ENCODE measurements around the gene KDM4C.

Gene KDM4C

DNA sequence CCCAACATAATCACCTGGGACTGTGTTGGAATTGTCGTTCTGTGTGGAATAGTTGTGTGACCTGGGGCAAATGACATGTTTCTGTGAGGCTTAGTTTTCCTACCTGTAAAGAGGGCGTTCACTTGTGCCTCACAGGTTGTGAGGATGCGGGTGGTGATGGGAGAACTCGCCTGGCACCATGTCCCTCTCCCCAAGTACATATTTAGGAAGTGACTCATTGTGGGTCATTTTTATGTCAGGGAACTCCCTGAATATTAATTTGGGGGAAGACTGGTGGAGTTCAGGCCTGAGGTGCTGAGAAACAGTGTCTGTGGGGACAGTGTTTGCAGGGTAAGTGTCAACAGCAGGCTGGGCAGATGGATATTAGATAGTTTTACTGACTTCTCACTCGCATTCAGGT, 144.7 kb downstream of the KDM4C start:
- Histone ChIP-seq H3K4me1 (ENCODE audit: control insufficient read depth, insufficient read depth, low read length) (peaks cover 1% of the 10 kb centered on the region), H3K9ac (ENCODE audit: low read length in 2 of 2) (no peak overlapping the region), H3K36me3 (ENCODE audit: control insufficient read depth in 2 of 2, insufficient read depth in 2 of 2, low read length in 2 of 2) (no peaks in the 10 kb centered on the region), H3K27ac (ENCODE audit: low read length) (no peak overlapping the region), H3K27me3 (ENCODE audit: control insufficient read depth in 1 of 2, insufficient read depth in 2 of 2, low read length in 2 of 2) (no peaks in the 10 kb centered on the region), H3K4me3 (ENCODE audit: low read length in 2 of 2) (no peak overlapping the region), H3K9me3 (ENCODE audit: control insufficient read depth in 2 of 2, low read length in 2 of 2) (no peaks in the 10 kb centered on the region)

DNA sequence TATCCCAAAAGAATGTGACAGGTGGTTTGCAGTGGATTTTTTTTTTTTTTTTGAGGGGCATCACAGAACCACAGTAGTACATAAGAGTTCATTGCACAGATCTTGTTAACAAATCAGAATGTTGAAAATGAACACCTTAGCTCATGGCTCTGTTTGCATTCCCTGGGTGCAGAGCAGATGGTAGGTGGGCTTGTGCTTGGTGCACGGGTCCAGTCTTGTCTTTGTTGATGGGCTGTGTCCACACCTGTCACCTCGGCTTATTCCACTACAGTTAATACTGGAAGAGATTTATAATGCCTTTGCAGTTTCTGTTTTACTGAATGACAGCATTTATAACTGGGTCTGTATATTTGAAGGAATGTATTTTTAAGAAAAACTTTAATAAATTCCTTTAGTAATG, 146.6 kb downstream of the KDM4C start:
- Histone ChIP-seq H3K4me3 (ENCODE audit: low read length in 2 of 2) (no peak overlapping the region), H3K4me1 (ENCODE audit: control insufficient read depth, insufficient read depth, low read length) (no peaks in the 10 kb centered on the region), H3K27ac (ENCODE audit: low read length) (no peak overlapping the region), H3K36me3 (ENCODE audit: control insufficient read depth in 2 of 2, insufficient read depth in 2 of 2, low read length in 2 of 2) (no peaks in the 10 kb centered on the region), H3K9me3 (ENCODE audit: control insufficient read depth in 2 of 2, low read length in 2 of 2) (no peaks in the 10 kb centered on the region), H3K27me3 (ENCODE audit: control insufficient read depth in 1 of 2, insufficient read depth in 2 of 2, low read length in 2 of 2) (no peaks in the 10 kb centered on the region), H3K9ac (ENCODE audit: low read length in 2 of 2) (no peak overlapping the region)

DNA sequence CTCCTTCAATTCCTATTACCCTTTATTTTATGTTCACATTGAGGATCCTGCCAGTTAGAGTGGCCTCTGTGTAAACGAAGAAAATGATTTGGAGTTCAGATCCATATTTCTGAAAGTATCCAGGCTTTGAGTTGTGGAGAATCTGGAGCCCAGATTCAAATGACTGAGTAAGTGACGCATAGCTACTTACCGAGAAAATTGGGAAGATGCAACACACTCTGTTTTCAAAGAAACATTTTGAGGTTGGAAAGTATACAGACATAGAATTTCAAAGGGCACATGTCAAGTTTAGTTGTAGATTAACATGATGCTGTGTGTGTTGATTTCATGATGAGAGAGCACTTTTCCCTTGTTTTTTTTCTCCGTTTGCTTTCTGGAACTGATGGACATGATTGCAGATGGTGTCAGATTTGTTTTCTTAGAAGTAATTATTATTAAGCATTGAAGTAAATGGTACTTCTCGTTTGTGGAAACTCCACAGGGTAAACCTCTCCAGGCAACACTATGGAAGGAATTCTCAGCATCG, 148.1 kb downstream of the KDM4C start:
- Histone ChIP-seq H3K27me3 (ENCODE audit: control insufficient read depth in 1 of 2, insufficient read depth in 2 of 2, low read length in 2 of 2) (no peaks in the 10 kb centered on the region), H3K36me3 (ENCODE audit: control insufficient read depth in 2 of 2, insufficient read depth in 2 of 2, low read length in 2 of 2) (no peaks in the 10 kb centered on the region), H3K9ac (ENCODE audit: low read length in 2 of 2) (no peak overlapping the region), H3K4me1 (ENCODE audit: control insufficient read depth, insufficient read depth, low read length) (no peaks in the 10 kb centered on the region), H3K4me3 (ENCODE audit: low read length in 2 of 2) (no peak overlapping the region), H3K27ac (ENCODE audit: low read length) (no peak overlapping the region), H3K9me3 (ENCODE audit: control insufficient read depth in 2 of 2, low read length in 2 of 2) (no peaks in the 10 kb centered on the region)

GRCh38 chr9:6907772-6908381, 150.1 kb downstream of the KDM4C start:
- Histone ChIP-seq H3K4me1 (ENCODE audit: control insufficient read depth, insufficient read depth, low read length) (no peaks in the 10 kb centered on the region), H3K4me3 (ENCODE audit: low read length in 2 of 2) (no peak overlapping the region), H3K9me3 (ENCODE audit: control insufficient read depth in 2 of 2, low read length in 2 of 2) (no peaks in the 10 kb centered on the region), H3K27me3 (ENCODE audit: control insufficient read depth in 1 of 2, insufficient read depth in 2 of 2, low read length in 2 of 2) (no peaks in the 10 kb centered on the region), H3K9ac (ENCODE audit: low read length in 2 of 2) (no peak overlapping the region), H3K36me3 (ENCODE audit: control insufficient read depth in 2 of 2, insufficient read depth in 2 of 2, low read length in 2 of 2) (no peaks in the 10 kb centered on the region), H3K27ac (ENCODE audit: low read length) (no peak overlapping the region)

DNA sequence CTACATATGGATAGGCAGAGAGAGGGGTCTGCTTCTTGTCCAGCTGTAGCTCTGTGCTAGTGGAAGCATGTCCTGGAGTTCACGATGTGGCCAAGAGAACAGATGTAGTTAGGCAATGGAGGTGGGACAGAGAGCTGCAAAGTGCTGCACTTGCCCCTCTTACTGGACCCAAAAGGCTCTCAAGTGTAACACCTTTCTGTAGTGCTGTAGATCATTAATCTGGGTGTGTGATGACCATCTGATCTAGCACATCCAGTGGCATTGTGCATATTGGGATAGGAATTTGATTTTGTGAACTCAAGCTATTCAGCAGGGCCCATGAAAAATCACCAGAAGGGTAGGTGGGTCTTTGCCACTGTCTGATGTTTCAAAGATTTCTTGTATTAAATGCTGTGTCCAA, 151.4 kb downstream of the KDM4C start:
- Histone ChIP-seq H3K4me1 (ENCODE audit: control insufficient read depth, insufficient read depth, low read length) (no peaks in the 10 kb centered on the region), H3K36me3 (ENCODE audit: control insufficient read depth in 2 of 2, insufficient read depth in 2 of 2, low read length in 2 of 2) (no peaks in the 10 kb centered on the region), H3K27me3 (ENCODE audit: control insufficient read depth in 1 of 2, insufficient read depth in 2 of 2, low read length in 2 of 2) (no peaks in the 10 kb centered on the region), H3K9me3 (ENCODE audit: control insufficient read depth in 2 of 2, low read length in 2 of 2) (no peaks in the 10 kb centered on the region), H3K4me3 (ENCODE audit: low read length in 2 of 2) (no peak overlapping the region), H3K27ac (ENCODE audit: low read length) (no peak overlapping the region), H3K9ac (ENCODE audit: low read length in 2 of 2) (no peak overlapping the region)

DNA sequence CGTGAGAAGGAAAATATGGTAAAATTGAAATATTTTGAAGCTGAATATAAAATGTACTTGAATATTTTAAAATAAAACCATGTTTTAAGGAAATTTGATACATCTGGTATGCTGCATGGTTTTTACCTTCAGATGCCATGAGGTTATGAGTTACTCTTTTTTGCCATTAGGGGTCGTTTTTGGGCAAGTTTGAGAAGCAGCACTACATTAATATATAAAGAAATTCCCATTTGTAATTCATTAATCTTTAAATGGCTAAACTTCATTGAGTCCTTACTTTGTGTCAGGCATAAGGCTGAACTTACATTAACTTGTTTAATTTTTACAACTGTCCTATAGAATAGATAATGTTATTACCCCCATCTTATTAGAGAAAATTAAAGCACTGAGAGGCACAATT, 152.3 kb downstream of the KDM4C start:
- Histone ChIP-seq H3K4me3 (ENCODE audit: low read length in 2 of 2) (no peak overlapping the region), H3K36me3 (ENCODE audit: control insufficient read depth in 2 of 2, insufficient read depth in 2 of 2, low read length in 2 of 2) (no peaks in the 10 kb centered on the region), H3K27ac (ENCODE audit: low read length) (no peak overlapping the region), H3K27me3 (ENCODE audit: control insufficient read depth in 1 of 2, insufficient read depth in 2 of 2, low read length in 2 of 2) (no peaks in the 10 kb centered on the region), H3K9ac (ENCODE audit: low read length in 2 of 2) (no peak overlapping the region), H3K4me1 (ENCODE audit: control insufficient read depth, insufficient read depth, low read length) (no peaks in the 10 kb centered on the region), H3K9me3 (ENCODE audit: control insufficient read depth in 2 of 2, low read length in 2 of 2) (no peaks in the 10 kb centered on the region)

- no peaks in the 10 kb centered on the region for H3K9me3 ChIP-seq (ENCODE audit: control insufficient read depth in 2 of 2, low read length in 2 of 2)
- no peaks in the 10 kb centered on the region for H3K27me3 ChIP-seq (ENCODE audit: control insufficient read depth in 1 of 2, insufficient read depth in 2 of 2, low read length in 2 of 2)
- H3K9ac ChIP-seq (ENCODE audit: low read length in 2 of 2) = no peak overlapping the region
- H3K27ac ChIP-seq (ENCODE audit: low read length) = no peak overlapping the region
- H3K4me3 ChIP-seq (ENCODE audit: low read length in 2 of 2) = no peak overlapping the region
- H3K4me1 ChIP-seq (ENCODE audit: control insufficient read depth, insufficient read depth, low read length) = no peaks in the 10 kb centered on the region
- no peaks in the 10 kb centered on the region for H3K36me3 ChIP-seq (ENCODE audit: control insufficient read depth in 2 of 2, insufficient read depth in 2 of 2, low read length in 2 of 2)
These were observed 152.7 kb downstream of the KDM4C start for GRCh38 chr9:6910497-6910896.

DNA sequence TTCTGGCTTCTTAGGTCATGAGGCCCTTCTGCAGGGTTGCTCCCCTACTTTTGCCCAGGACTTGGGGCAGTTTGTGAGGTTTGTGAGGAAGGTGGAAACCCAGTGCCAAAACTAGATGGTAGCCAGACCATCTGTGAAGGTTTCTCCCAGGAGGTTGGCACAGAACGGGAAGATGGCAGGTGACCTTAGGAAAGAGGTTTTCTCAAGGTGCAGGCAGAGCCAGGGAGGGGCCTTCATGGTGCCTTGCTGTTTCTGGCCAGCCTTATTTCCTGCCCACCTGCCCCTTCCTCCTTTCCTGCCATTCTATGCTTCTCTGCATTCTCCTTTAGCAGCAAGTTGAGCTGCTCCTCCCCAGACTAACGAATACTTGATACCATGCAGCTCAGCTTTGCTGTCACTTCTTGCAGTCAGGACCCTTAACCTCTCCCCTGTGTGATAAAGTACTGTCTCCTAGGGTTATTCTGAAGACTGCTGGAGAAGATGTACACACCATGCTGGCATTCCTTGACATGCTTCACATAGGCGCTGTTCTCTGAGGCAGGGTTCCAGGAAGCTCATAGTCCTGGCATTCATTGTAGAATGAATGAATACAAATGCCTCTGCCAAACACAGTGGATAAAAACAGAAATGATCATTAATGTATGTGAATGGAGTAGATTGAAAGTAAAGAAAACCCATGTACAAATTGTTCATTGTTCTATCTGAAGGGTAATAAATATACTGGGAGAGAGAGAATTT, 154.3 kb downstream of the KDM4C start:
- Histone ChIP-seq H3K4me3 (ENCODE audit: low read length in 2 of 2) (no peak overlapping the region), H3K36me3 (ENCODE audit: control insufficient read depth in 2 of 2, insufficient read depth in 2 of 2, low read length in 2 of 2) (no peaks in the 10 kb centered on the region), H3K9me3 (ENCODE audit: control insufficient read depth in 2 of 2, low read length in 2 of 2) (no peaks in the 10 kb centered on the region), H3K4me1 (ENCODE audit: control insufficient read depth, insufficient read depth, low read length) (no peaks in the 10 kb centered on the region), H3K9ac (ENCODE audit: low read length in 2 of 2) (no peak overlapping the region), H3K27ac (ENCODE audit: low read length) (no peak overlapping the region), H3K27me3 (ENCODE audit: control insufficient read depth in 1 of 2, insufficient read depth in 2 of 2, low read length in 2 of 2) (no peaks in the 10 kb centered on the region)

DNA sequence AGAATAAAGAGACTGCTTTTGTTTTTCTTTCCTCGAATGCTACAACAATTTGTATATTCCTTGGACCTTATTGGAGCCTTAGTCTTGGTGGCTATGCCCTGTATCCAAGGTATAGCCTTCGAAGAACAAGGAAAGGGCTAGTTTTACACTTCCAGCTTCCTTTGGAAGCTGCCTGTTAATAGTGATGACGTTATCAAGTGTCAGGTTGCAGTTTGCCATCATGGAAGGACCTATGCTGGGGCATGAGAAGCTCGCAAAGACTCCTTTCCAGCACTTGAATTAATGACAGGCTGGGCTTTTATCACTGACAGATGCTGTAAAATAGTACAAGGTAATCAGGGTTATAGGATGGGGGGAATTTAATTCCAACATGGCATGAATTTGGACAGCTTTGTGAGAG, 157.9 kb downstream of the KDM4C start:
- no peak overlapping the region for H3K9ac ChIP-seq (ENCODE audit: low read length in 2 of 2)
- H3K27ac ChIP-seq (ENCODE audit: low read length) = no peak overlapping the region
- H3K4me3 ChIP-seq (ENCODE audit: low read length in 2 of 2) = no peak overlapping the region
- H3K4me1 ChIP-seq (ENCODE audit: control insufficient read depth, insufficient read depth, low read length) = no peaks in the 10 kb centered on the region
- no peaks in the 10 kb centered on the region for H3K36me3 ChIP-seq (ENCODE audit: control insufficient read depth in 2 of 2, insufficient read depth in 2 of 2, low read length in 2 of 2)
- no peaks in the 10 kb centered on the region for H3K9me3 ChIP-seq (ENCODE audit: control insufficient read depth in 2 of 2, low read length in 2 of 2)
- no peaks in the 10 kb centered on the region for H3K27me3 ChIP-seq (ENCODE audit: control insufficient read depth in 1 of 2, insufficient read depth in 2 of 2, low read length in 2 of 2)

GRCh38 chr9:6917162-6917561, 159.4 kb downstream of the KDM4C start:
- Histone ChIP-seq H3K4me1 (ENCODE audit: control insufficient read depth, insufficient read depth, low read length) (no peaks in the 10 kb centered on the region), H3K36me3 (ENCODE audit: control insufficient read depth in 2 of 2, insufficient read depth in 2 of 2, low read length in 2 of 2) (peaks cover 0 to 2% of the 10 kb centered on the region in 2 donors), H3K27me3 (ENCODE audit: control insufficient read depth in 1 of 2, insufficient read depth in 2 of 2, low read length in 2 of 2) (no peaks in the 10 kb centered on the region), H3K9ac (ENCODE audit: low read length in 2 of 2) (no peak overlapping the region), H3K27ac (ENCODE audit: low read length) (no peak overlapping the region), H3K4me3 (ENCODE audit: low read length in 2 of 2) (no peak overlapping the region), H3K9me3 (ENCODE audit: control insufficient read depth in 2 of 2, low read length in 2 of 2) (no peaks in the 10 kb centered on the region)

GRCh38 chr9:6920041-6920440, 162.3 kb downstream of the KDM4C start:
- H3K27ac ChIP-seq (ENCODE audit: low read length) = no peak overlapping the region
- no peaks in the 10 kb centered on the region for H3K9me3 ChIP-seq (ENCODE audit: control insufficient read depth in 2 of 2, low read length in 2 of 2)
- no peak overlapping the region for H3K4me3 ChIP-seq (ENCODE audit: low read length in 2 of 2)
- peaks cover 0 to 2% of the 10 kb centered on the region in 2 donors for H3K36me3 ChIP-seq (ENCODE audit: control insufficient read depth in 2 of 2, insufficient read depth in 2 of 2, low read length in 2 of 2)
- no peaks in the 10 kb centered on the region for H3K27me3 ChIP-seq (ENCODE audit: control insufficient read depth in 1 of 2, insufficient read depth in 2 of 2, low read length in 2 of 2)
- H3K4me1 ChIP-seq (ENCODE audit: control insufficient read depth, insufficient read depth, low read length) = no peaks in the 10 kb centered on the region
- no peak overlapping the region for H3K9ac ChIP-seq (ENCODE audit: low read length in 2 of 2)

All from stomach smooth muscle (tissue), 2 donors.